HepG2 (cell line): ENCODE data around the gene SPACDR. TPM values are rescaled to one million over a fixed set of nuclear protein-coding genes. Genes with fewer than 3 reads are reported as not detected.

ENCODE experiments used
- AGO1 ChIP-seq: fragments of 200-400 bp; formaldehyde crosslinking; IDR thresholded peaks from 2 replicates; pipeline ENCODE4 v1.6.1; 2017; ENCODE audit warnings: mild to moderate bottlenecking, low read depth, low read length, moderate library complexity; ENCODE audit not compliant: poor library complexity, severe bottlenecking
- GRHL1 ChIP-seq: sonication (generic); formaldehyde crosslinking; conservative IDR thresholded peaks from 2 replicates; pipeline ENCODE4 v1.8.0; 2022; ENCODE audit warnings: missing genetic modification reagents
- KAT2B ChIP-seq: fragments of 150-350 bp; IDR thresholded peaks from 2 replicates; pipeline ENCODE4 v1.6.1; 2014; ENCODE audit warnings: low read depth, low read length, borderline replicate concordance
- MATR3 ChIP-seq: sonication (generic); formaldehyde crosslinking; IDR thresholded peaks from 2 replicates; pipeline ENCODE4 v1.4.0; 2020; ENCODE audit warnings: missing genetic modification reagents
- MEIS1 ChIP-seq: sonication (generic); formaldehyde crosslinking; IDR thresholded peaks from 2 replicates; pipeline ENCODE4 v1.9.0; 2021; ENCODE audit warnings: mild to moderate bottlenecking, missing genetic modification reagents, moderate library complexity, borderline replicate concordance
- MXD3 ChIP-seq: IDR thresholded peaks from 2 replicates; pipeline ENCODE4 v1.6.1; 2016; ENCODE audit warnings: mild to moderate bottlenecking, missing biosample characterization, missing genetic modification reagents
- RELA ChIP-seq: sonication (generic); formaldehyde crosslinking; IDR thresholded peaks from 2 replicates; pipeline ENCODE4 v1.4.0; 2020; ENCODE audit warnings: missing genetic modification reagents
- SALL1 ChIP-seq: sonication (generic); formaldehyde crosslinking; IDR thresholded peaks from 2 replicates; pipeline ENCODE4 v1.8.0; 2022; ENCODE audit warnings: mild to moderate bottlenecking, missing genetic modification reagents
- TRIM24 ChIP-seq: sonication (generic); formaldehyde crosslinking; IDR thresholded peaks from 2 replicates; pipeline ENCODE4 v1.8.0; 2022; ENCODE audit warnings: mild to moderate bottlenecking, missing genetic modification reagents
- ZBTB43 ChIP-seq: sonication (generic); formaldehyde crosslinking; conservative IDR thresholded peaks from 2 replicates; pipeline ENCODE4 v1.4.0; 2020; ENCODE audit warnings: missing genetic modification reagents
- ZBTB7B ChIP-seq: sonication (generic); formaldehyde crosslinking; IDR thresholded peaks from 2 replicates; pipeline ENCODE4 v1.4.0; 2020; ENCODE audit warnings: missing genetic modification reagents
- ZNF44 ChIP-seq: sonication (generic); formaldehyde crosslinking; IDR thresholded peaks from 2 replicates; pipeline ENCODE4 v1.5.1; 2020; ENCODE audit warnings: mild to moderate bottlenecking, missing genetic modification reagents
- ZNF451 ChIP-seq: sonication (generic); formaldehyde crosslinking; IDR thresholded peaks from 2 replicates; pipeline ENCODE4 v1.5.0; 2020; ENCODE audit warnings: mild to moderate bottlenecking, missing genetic modification reagents
- ZNF558 ChIP-seq: sonication (generic); formaldehyde crosslinking; IDR thresholded peaks from 2 replicates; pipeline ENCODE4 v1.9.0; 2022; ENCODE audit warnings: mild to moderate bottlenecking, missing genetic modification reagents, borderline replicate concordance
- ZSCAN31 ChIP-seq: sonication (generic); formaldehyde crosslinking; IDR thresholded peaks from 2 replicates; pipeline ENCODE4 v1.5.0; 2020; ENCODE audit warnings: low read depth, mild to moderate bottlenecking, missing genetic modification reagents
- polyA plus RNA-seq, 8 experiments: library from polyadenylated mRNA; depleted of rRNA in 3 of 8; stranded (reverse) in 7 of 8; unstranded in 1 of 8; fragments of >200 nt; fragmentation: Illumina TruSeq in 4 of 8; extraction: Trizol in 4 of 8; gene quantifications; 2 replicates each; pipeline versions ENCODE4 v1.2.1 to v1.2.3, GENCODE V29; 2011 to 2016; ENCODE audit warnings: low read depth in 4 of 8, missing spikeins in 1 of 8, mixed read lengths in 1 of 8; ENCODE audit not compliant: insufficient read depth in 1 of 8
- total RNA-seq, 5 experiments: library from RNA; depleted of rRNA; stranded (reverse); fragments of >200 nt; fragmentation: Illumina TruSeq; extraction: Trizol; gene quantifications; 2 replicates each; pipeline ENCODE4 v1.2.3, GENCODE V29; 2016; ENCODE audit warnings: low read depth in 1 of 5
- TF ChIP-seq, protein P1 (sequence below): sonication (generic); formaldehyde crosslinking; IDR thresholded peaks from 2 replicates; pipeline ENCODE4 v1.4.0; 2020; ENCODE audit warnings: missing genetic modification reagents, mild to moderate bottlenecking, borderline replicate concordance
- TF ChIP-seq, protein P2 (sequence below): sonication (generic); formaldehyde crosslinking; IDR thresholded peaks from 2 replicates; pipeline ENCODE4 v1.5.0; 2020; ENCODE audit warnings: mild to moderate bottlenecking, missing genetic modification reagents, borderline replicate concordance

Gene SPACDR
- total and polyA plus RNA-seq, 2 of the 13 experiments (the other 11 are each of a cell fraction or from before 2014, with no cell fraction given): 0.41 TPM; not detected in 1

DNA sequence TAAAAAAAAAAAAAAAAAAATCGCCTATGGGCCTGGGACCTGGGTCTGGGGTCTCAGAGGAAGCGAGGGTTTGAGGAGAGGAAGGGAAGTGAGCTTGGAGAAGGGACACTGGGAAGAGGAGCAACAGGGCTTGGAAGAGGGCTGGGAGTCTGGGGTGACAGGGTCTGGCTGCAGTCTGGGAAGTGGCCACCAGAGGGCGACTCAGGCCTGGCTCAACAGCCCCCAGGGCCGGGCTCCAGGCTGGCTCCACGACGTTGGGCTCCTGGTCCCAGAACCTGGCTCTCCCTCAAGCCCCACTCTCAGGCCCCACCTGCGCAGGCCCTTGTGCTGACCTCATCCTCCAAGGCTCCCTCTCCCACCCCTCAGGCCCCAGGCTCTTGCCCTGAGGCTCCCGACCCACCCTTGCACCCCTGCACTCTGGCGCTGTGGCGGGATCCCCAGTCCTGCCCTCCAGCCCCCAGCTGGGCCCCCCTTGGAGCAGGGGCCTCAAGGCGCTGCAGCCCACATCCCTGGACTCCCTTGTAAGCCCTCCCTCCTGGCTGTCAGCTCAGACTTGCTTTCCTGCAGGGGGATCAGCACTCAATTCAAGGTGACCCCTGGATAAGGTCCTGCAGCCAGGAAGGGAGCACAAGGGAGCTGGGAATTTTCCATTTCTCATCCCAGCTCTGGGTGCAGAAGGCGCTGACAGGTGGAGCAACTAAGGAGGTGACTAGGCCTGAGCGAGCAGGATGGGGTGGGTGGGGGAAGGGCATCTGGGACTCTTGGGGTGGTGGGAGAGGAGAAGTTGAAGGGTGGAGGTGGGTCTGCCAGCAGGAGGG, 5.4 kb upstream of the SPACDR start (continued):
- TF ChIP-seq, protein P1, sequence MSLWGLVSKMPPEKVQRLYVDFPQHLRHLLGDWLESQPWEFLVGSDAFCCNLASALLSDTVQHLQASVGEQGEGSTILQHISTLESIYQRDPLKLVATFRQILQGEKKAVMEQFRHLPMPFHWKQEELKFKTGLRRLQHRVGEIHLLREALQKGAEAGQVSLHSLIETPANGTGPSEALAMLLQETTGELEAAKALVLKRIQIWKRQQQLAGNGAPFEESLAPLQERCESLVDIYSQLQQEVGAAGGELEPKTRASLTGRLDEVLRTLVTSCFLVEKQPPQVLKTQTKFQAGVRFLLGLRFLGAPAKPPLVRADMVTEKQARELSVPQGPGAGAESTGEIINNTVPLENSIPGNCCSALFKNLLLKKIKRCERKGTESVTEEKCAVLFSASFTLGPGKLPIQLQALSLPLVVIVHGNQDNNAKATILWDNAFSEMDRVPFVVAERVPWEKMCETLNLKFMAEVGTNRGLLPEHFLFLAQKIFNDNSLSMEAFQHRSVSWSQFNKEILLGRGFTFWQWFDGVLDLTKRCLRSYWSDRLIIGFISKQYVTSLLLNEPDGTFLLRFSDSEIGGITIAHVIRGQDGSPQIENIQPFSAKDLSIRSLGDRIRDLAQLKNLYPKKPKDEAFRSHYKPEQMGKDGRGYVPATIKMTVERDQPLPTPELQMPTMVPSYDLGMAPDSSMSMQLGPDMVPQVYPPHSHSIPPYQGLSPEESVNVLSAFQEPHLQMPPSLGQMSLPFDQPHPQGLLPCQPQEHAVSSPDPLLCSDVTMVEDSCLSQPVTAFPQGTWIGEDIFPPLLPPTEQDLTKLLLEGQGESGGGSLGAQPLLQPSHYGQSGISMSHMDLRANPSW (CRISPR knock-in tag): no peak
- TF ChIP-seq ZNF44 (CRISPR knock-in tag) (no peak), TRIM24 (no peak), KAT2B (no peak), ZBTB43 (CRISPR knock-in tag) (no peak), ZBTB7B (peak; percentile 53; the same call in 1 of the 2 replicates), MATR3 (CRISPR knock-in tag) (no peak), MXD3 (CRISPR knock-in tag) (peak; percentile 46; the same call in 1 of the 2 replicates), GRHL1 (CRISPR knock-in tag) (no peak), SALL1 (CRISPR knock-in tag) (peak; percentile 39; the same call in 1 of the 2 replicates), AGO1 (peak; percentile 33), ZSCAN31 (CRISPR knock-in tag) (no peak), ZNF558 (CRISPR knock-in tag) (no peak), MEIS1 (CRISPR knock-in tag) (peak; percentile 73; the same call in 1 of the 2 replicates), ZNF451 (CRISPR knock-in tag) (no peak), RELA (CRISPR knock-in tag) (0 out of 2 replicates have a peak, but pooled peaks have one; percentile 15)
- TF ChIP-seq, protein P2, sequence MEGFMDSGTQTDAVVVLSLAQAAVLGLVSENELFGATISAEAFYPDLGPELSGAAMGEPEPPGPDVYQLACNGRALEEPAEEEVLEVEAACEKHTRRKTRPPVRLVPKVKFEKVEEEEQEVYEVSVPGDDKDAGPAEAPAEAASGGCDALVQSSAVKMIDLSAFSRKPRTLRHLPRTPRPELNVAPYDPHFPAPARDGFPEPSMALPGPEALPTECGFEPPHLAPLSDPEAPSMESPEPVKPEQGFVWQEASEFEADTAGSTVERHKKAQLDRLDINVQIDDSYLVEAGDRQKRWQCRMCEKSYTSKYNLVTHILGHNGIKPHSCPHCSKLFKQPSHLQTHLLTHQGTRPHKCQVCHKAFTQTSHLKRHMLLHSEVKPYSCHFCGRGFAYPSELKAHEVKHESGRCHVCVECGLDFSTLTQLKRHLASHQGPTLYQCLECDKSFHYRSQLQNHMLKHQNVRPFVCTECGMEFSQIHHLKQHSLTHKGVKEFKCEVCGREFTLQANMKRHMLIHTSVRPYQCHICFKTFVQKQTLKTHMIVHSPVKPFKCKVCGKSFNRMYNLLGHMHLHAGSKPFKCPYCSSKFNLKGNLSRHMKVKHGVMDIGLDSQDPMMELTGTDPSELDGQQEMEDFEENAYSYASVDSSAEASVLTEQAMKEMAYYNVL (CRISPR knock-in tag): no peak
